GM10266 (cell line): Measurements from ENCODE around the gene PABPN1L.

ENCODE experiments used
- DNase-seq: peaks from one replicate; pipeline ENCODE4 v3.0.0; 2012; ENCODE audit errors: extremely low spot score
- CTCF ChIP-seq: IDR thresholded peaks from 2 replicates; pipeline ENCODE4 v1.5.1; 2012; ENCODE audit warnings: mild to moderate bottlenecking, low read depth; ENCODE audit not compliant: control insufficient read depth, insufficient read depth; ENCODE audit errors: missing control alignments

PABPN1L gene

GRCh38 chr16:88886420-88886844, 20.0 kb upstream of the PABPN1L start:
- no peak for TF ChIP-seq CTCF
- DNase-seq: no peak

GRCh38 chr16:88885693-88886280, 19.3 kb upstream of the PABPN1L start:
- DNase-seq: no peak

GRCh38 chr16:88884569-88885271, 18.3 kb upstream of the PABPN1L start:
- no peak for DNase-seq
- no peak for TF ChIP-seq CTCF

More at GRCh38 chr16:88885693-88886280, 19.3 kb upstream of the PABPN1L start:
- no peak for TF ChIP-seq CTCF

GRCh38 chr16:88883946-88884345, 17.5 kb upstream of the PABPN1L start:
- no peak for TF ChIP-seq CTCF

GRCh38 chr16:88883117-88883895, 16.8 kb upstream of the PABPN1L start:
- TF ChIP-seq CTCF: no peak
- no peak for DNase-seq

More at GRCh38 chr16:88883946-88884345, 17.5 kb upstream of the PABPN1L start:
- DNase-seq: no peak

- DNase-seq: no peak
- no peak for TF ChIP-seq CTCF
Observed at GRCh38 chr16:88882358-88883030, 16.0 kb upstream of the PABPN1L start.
